Prostate gland (tissue), 2 donors: ENCODE results near the gene ALPG. TPM values are rescaled to one million over a fixed set of nuclear protein-coding genes. Genes with fewer than 3 reads are reported as not detected.
"Not testable (repeated sequence)": the region's sequence is repeated elsewhere in the genome, so short reads cannot be mapped to it uniquely, and the experiment has no call there.

ENCODE experiments used
- DNase-seq: peaks from one replicate; pipeline ENCODE4 v3.0.0-alpha.2; 2019; ENCODE audit warnings: low spot score
- H3K27ac ChIP-seq, 2 donors: fragments of 200-600 bp; sonication (generic); 2 replicates each; pipeline ENCODE4 v1.5.1; 2017 to 2019
- H3K27me3 ChIP-seq: fragments of 200-600 bp; sonication (generic); replicated peaks from 2 replicates; pipeline ENCODE4 v1.5.1; 2019; ENCODE audit not compliant: insufficient read depth
- H3K36me3 ChIP-seq, 2 donors: fragments of 200-600 bp; sonication (generic); 1 replicate in 1 of 2; 2 replicates in 1 of 2; pipeline versions ENCODE4 v1.5.1 to v1.8.1; 2017 to 2019
- H3K4me1 ChIP-seq: fragments of 200-600 bp; sonication (generic); replicated peaks from 2 replicates; pipeline ENCODE4 v1.5.1; 2019
- H3K4me3 ChIP-seq, 2 donors: fragments of 200-600 bp; sonication (generic); 2 replicates each; pipeline ENCODE4 v1.5.1; 2017 to 2019
- H3K9me3 ChIP-seq: fragments of 200-600 bp; sonication (generic); 2 replicates; pipeline ENCODE4 v1.5.1; 2017
- CTCF ChIP-seq, 4 experiments: fragments of 200-600 bp in 2 of 4; fragments of 450-650 bp in 2 of 4; sonication (generic) in 2 of 4; IDR thresholded peaks; 1 replicate in 3 of 4; 2 replicates in 1 of 4; pipeline ENCODE4 v1.5.1; 2016 to 2019; ENCODE audit warnings: antibody characterized with exemption in 4 of 4, mild to moderate bottlenecking in 2 of 4, moderate library complexity in 2 of 4
- POLR2A ChIP-seq: fragments of 450-650 bp; IDR thresholded peaks from one replicate; pipeline ENCODE4 v1.6.1; 2016; ENCODE audit warnings: antibody characterized with exemption, mild to moderate bottlenecking
- POLR2AphosphoS5 ChIP-seq: sonication (generic); formaldehyde crosslinking; IDR thresholded peaks from one replicate; pipeline ENCODE4 v1.6.1; 2017; ENCODE audit warnings: antibody characterized with exemption
- WGBS: methylation state at CpG from one replicate; pipeline ENCODE4 v1.1.5; 2018; 5-methylcytosine and 5-hydroxymethylcytosine counted together
- intact Hi-C: fragments of 100-400 bp; cut with DNase I; formaldehyde crosslinking; loops from one replicate; pipeline ENCODE4 v1.14.2; 2022
- total RNA-seq, 2 donors: library from RNA; depleted of rRNA; stranded (reverse); fragments of >200 nt; gene quantifications; one replicate each; pipeline ENCODE4 v1.1.0, GENCODE V29; 2016

ALPG gene
- total RNA-seq, 2 donors from 2014 or later = 0.34 TPM; not detected in 1

- no peak for DNase-seq
Observed at GRCh38 chr2:232422051-232422450, 15.4 kb downstream of the ALPG start.

GRCh38 chr2:232422996-232423395 is 16.4 kb downstream of the ALPG start:
- H3K27ac ChIP-seq, H3K4me1 ChIP-seq, H3K4me3 ChIP-seq, H3K9me3 ChIP-seq, DNase-seq, H3K36me3 ChIP-seq, intact Hi-C loops: not testable (repeated sequence)
- WGBS = 53% methylated on average over 2 of the region's 3 CpGs
- H3K27me3 ChIP-seq = peaks cover 15% of the 10 kb centered on the region

More at GRCh38 chr2:232422051-232422450, 15.4 kb downstream of the ALPG start:
- TF ChIP-seq POLR2A (no peak), CTCF (IDR thresholded peaks at IDR 0.05) (no peak), POLR2AphosphoS5 (no peak)
- 88% methylated on average over 10 of the region's 10 CpGs for WGBS
- Histone ChIP-seq H3K27me3 (peaks cover 15% of the 10 kb centered on the region), H3K4me1 (no peaks in the 10 kb centered on the region), H3K4me3 (no peak overlapping the region), H3K36me3 (no peaks in the 10 kb centered on the region), H3K27ac (no peak overlapping the region), H3K9me3 (no peaks in the 10 kb centered on the region)
- intact Hi-C loops = no loop called here

GRCh38 chr2:232423407-232423806 is 16.8 kb downstream of the ALPG start:
- H3K4me3 ChIP-seq, H3K9me3 ChIP-seq, intact Hi-C loops, H3K36me3 ChIP-seq, DNase-seq, H3K27ac ChIP-seq, H3K4me1 ChIP-seq: not testable (repeated sequence)
- peaks cover 15% of the 10 kb centered on the region for H3K27me3 ChIP-seq
- WGBS = 56% methylated on average over 7 of the region's 7 CpGs

- WGBS = 93% methylated on average over 12 of the region's 16 CpGs
- Histone ChIP-seq H3K36me3 (no peaks in the 10 kb centered on the region), H3K27ac (no peak overlapping the region), H3K4me3 (no peak overlapping the region), H3K4me1 (no peaks in the 10 kb centered on the region), H3K9me3 (no peaks in the 10 kb centered on the region), H3K27me3 (no peaks in the 10 kb centered on the region)
- intact Hi-C loops = no loop called here
- DNase-seq = no peak
- TF ChIP-seq CTCF (IDR thresholded peaks at IDR 0.05) (no peak), POLR2A (no peak), POLR2AphosphoS5 (no peak)
Observed at GRCh38 chr2:232431705-232432590, 25.3 kb downstream of the ALPG start.

GRCh38 chr2:232432598-232433184 is 26.0 kb downstream of the ALPG start:
- intact Hi-C loops = no loop called here
- no peak overlapping the region for H3K27ac ChIP-seq
- no peaks in the 10 kb centered on the region for H3K27me3 ChIP-seq
- 94% methylated on average over 7 of the region's 16 CpGs for WGBS
- no peak for DNase-seq
- TF ChIP-seq CTCF (IDR thresholded peaks at IDR 0.05) (no peak), POLR2A (no peak), POLR2AphosphoS5 (no peak)
- H3K36me3 ChIP-seq = no peaks in the 10 kb centered on the region
- H3K4me1 ChIP-seq = no peaks in the 10 kb centered on the region
- no peak overlapping the region for H3K4me3 ChIP-seq
- no peaks in the 10 kb centered on the region for H3K9me3 ChIP-seq

- DNase-seq, intact Hi-C loops, H3K4me3 ChIP-seq, H3K27ac ChIP-seq, H3K4me1 ChIP-seq, H3K36me3 ChIP-seq, H3K27me3 ChIP-seq, H3K9me3 ChIP-seq: not testable (repeated sequence)
- 95% methylated on average over 8 of the region's 9 CpGs for WGBS
Observed at GRCh38 chr2:232433622-232434021, 27.0 kb downstream of the ALPG start.
